Adrenal gland (tissue), 12 donors: ENCODE results near the gene MBNL1. TPM values are rescaled to one million over a fixed set of nuclear protein-coding genes. Genes with fewer than 3 reads are reported as not detected.
A peak's percentile ranks its signal among the peaks of the same experiment; 100 is the strongest.

Experiments
- DNase-seq, 7 donors: peaks; one replicate each; pipeline ENCODE4 v3.0.0-alpha.2; 2019 to 2020
- H3K27ac ChIP-seq, 5 donors: fragments of 200-600 bp; sonication (generic) in 4 of 5; 1 replicate in 3 of 5; 2 replicates in 2 of 5; pipeline versions ENCODE4 v1.5.1 to v1.8.0; 2016 to 2020; ENCODE audit warnings: mild to moderate bottlenecking in 1 of 5
- H3K27me3 ChIP-seq: fragments of 200-600 bp; 2 replicates; pipeline ENCODE4 v1.8.0; 2021
- H3K36me3 ChIP-seq, 2 donors: fragments of 200-600 bp; replicated peaks in 1 of 2; 1 replicate in 1 of 2; 2 replicates in 1 of 2; pipeline versions ENCODE4 v1.5.1 to v1.8.0; 2018 to 2022
- H3K4me1 ChIP-seq, 2 donors: fragments of 200-600 bp; replicated peaks in 1 of 2; 1 replicate in 1 of 2; 2 replicates in 1 of 2; pipeline versions ENCODE4 v1.5.1 to v1.8.0; 2018 to 2021
- H3K4me3 ChIP-seq, 4 donors: fragments of 200-600 bp; sonication (generic) in 3 of 4; one replicate each; pipeline ENCODE4 v1.5.1; 2016 to 2018
- H3K9me3 ChIP-seq, 3 donors: fragments of 200-600 bp; sonication (generic) in 1 of 3; replicated peaks in 1 of 3; 1 replicate in 2 of 3; 2 replicates in 1 of 3; pipeline versions ENCODE4 v1.5.1 to v1.8.0; 2016 to 2021
- POLR2A ChIP-seq, 2 donors: fragments of 450-650 bp; IDR thresholded peaks; one replicate each; pipeline ENCODE4 v1.6.1; 2017; ENCODE audit warnings: antibody characterized with exemption in 2 of 2, mild to moderate bottlenecking in 2 of 2, moderate library complexity in 1 of 2
- WGBS, 4 donors: extraction: QIAGEN DNeasy Blood & Tissue Kit in 2 of 4; methylation state at CpG; one replicate each; pipeline versions ENCODE4 v1.1.5 to v1.1.7; 2013 to 2017; 5-methylcytosine and 5-hydroxymethylcytosine counted together
- intact Hi-C, 2 donors: fragments of 100-400 bp; cut with DNase I; formaldehyde crosslinking; loops; one replicate each; pipeline versions ENCODE4 v1.14.1 to v1.15.0; 2022 to 2023
- polyA plus RNA-seq, 3 donors: library from polyadenylated mRNA; stranded (reverse); fragments of 200-250 nt in 2 of 3; fragments of 350-450 nt in 1 of 3; fragmentation: Illumina TruSeq in 1 of 3; extraction: RNeasy Lipid Tissue Mini Kit (QIAGEN cat#74804) in 1 of 3; gene quantifications; one replicate each; pipeline ENCODE4 v1.2.3, GENCODE V29; 2013 to 2014
- total RNA-seq, 9 donors: library from RNA; depleted of rRNA in 4 of 9; stranded (reverse); fragments of >200 nt in 4 of 9; fragments of 120-200 nt in 1 of 9; fragmentation: NEBNext Ultra II Directional in 1 of 9; extraction: Animal tissue kit (Norgen Biotek cat#: 25700) in 1 of 9; gene quantifications; one replicate each; pipeline versions ENCODE4 v1.1.0 to v1.2.4, GENCODE V29; 2013 to 2023
- TF ChIP-seq, protein P1 (sequence below), 6 experiments: fragments of 450-650 bp in 4 of 6; fragments of 200-600 bp in 2 of 6; sonication (generic) in 1 of 6; IDR thresholded peaks; 1 replicate in 5 of 6; 2 replicates in 1 of 6; pipeline versions ENCODE4 v1.5.1 to v1.8.0; 2016 to 2021; ENCODE audit warnings: antibody characterized with exemption in 6 of 6, mild to moderate bottlenecking in 2 of 6, moderate library complexity in 1 of 6
- donor health status: healthy with polysubstance abuse.
- donor health status: Bipolar disorder and iron deficiency.
- donor health status: DM: yes; HTN: yes; CAD: no.
- donor health status: DM: no; HTN: no; CAD: no.
- donor health status: DM: no; HTN: no; CAD: no.
- donor health status: DM: yes; HTN: yes; CAD: no.

The MBNL1 gene
- total and polyA plus RNA-seq, 12 donors, result 30.6 to 252 (median 122) TPM

DNA sequence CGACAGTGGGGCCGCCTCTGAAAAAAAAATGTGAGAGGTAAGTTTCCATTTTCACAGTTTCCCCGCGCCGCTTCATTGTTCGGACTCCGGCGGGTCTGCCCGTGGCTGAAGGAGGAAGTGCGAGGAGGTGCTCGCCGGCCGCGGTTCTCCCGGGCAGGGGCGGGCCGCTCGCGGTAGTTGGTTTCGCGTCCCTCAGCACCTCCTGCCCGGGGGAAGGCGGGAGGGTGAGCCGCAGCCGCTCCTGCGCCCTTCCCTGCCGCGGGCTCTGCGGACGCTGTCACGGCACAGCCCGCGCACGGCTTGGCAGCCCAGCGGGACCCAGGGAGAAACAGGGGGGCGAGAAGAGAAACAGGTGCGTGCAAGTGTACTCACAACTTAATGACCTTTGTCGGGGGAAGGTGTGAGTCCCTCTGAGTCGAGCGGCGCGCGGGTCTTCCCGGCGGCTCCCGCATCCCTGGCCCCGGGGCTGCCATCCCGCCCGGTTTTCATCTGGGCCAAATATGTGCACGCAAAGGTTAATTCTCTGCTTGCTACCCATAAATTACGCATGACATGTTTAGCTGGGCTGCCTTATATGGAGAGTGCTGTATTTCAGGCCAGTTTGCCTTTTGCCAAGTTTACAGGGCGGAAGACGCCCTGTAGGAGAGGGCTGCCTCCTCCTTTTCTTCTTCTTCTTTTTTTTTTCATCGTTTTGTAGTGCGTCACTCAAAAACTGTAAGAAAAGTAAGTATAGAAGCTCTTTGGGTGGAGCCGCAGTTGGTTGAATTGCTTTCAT is 514 bp downstream of the MBNL1 start:
- DNase-seq, result peak; percentile 68 to 81 (median 74)
- TF ChIP-seq, protein P1, sequence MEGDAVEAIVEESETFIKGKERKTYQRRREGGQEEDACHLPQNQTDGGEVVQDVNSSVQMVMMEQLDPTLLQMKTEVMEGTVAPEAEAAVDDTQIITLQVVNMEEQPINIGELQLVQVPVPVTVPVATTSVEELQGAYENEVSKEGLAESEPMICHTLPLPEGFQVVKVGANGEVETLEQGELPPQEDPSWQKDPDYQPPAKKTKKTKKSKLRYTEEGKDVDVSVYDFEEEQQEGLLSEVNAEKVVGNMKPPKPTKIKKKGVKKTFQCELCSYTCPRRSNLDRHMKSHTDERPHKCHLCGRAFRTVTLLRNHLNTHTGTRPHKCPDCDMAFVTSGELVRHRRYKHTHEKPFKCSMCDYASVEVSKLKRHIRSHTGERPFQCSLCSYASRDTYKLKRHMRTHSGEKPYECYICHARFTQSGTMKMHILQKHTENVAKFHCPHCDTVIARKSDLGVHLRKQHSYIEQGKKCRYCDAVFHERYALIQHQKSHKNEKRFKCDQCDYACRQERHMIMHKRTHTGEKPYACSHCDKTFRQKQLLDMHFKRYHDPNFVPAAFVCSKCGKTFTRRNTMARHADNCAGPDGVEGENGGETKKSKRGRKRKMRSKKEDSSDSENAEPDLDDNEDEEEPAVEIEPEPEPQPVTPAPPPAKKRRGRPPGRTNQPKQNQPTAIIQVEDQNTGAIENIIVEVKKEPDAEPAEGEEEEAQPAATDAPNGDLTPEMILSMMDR (IDR thresholded peaks at IDR 0.05), result peak in 1 of 6 experiments; percentile 21
- TF ChIP-seq POLR2A (IDR thresholded peaks at IDR 0.05), result peak; percentile 42 to 78
- Histone ChIP-seq H3K4me1 (peaks cover 12 to 57% of the 10 kb centered on the region in 2 donors), H3K36me3 (no peaks in the 10 kb centered on the region), H3K9me3 (no peaks in the 10 kb centered on the region), H3K4me3 (peak overlapping the region; percentile 71 to 93 (median 86)), H3K27ac (peak overlapping the region; percentile 81 to 98 (median 96)), H3K27me3 (no peaks in the 10 kb centered on the region)
- intact Hi-C loops, result no loop called here
- 0 to 2% (median 1%) methylated on average over 7 to 56 of the region's 56 CpGs for WGBS, 4 donors

DNA sequence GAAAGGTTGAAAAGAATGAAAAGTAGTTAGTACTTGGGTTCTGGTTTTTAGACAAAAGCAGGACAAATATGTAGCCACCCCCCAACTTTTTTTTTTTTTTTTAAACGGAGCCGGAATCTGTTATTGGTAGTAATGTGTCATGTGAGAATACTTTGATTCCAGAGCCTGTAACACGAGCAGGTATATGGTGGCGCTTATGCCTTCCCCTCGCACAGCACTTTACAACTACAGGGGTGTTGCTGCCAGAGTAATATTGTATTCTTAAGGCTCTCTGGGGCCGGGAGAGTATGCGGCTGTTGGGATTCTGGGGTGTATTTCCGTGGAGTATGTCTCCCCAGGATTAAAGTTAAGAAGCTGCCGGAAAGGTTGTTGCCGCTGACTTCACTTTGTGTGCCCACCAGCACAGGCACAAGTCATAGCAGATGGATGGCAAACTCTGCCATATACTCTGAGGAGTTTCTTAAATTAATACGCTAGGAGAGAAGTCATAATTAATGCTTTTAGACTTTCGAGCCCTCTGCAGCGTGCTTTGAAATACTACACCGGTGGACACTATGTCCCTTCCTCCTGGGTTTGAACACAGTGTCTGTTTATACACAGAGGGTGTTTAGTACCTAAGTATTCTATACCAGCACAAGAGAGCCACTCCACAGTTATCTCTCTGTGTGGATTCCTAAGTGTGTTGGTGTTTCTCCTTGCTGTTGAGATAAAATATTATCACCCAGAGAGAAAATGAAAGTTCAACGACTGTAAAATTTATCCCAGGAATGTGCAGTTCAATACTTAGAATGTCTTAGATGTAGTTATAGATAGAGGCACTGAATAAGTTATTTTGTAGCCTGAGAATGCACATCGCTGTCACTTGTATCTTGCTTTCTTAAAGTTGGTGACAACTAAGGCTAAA is 1.4 kb downstream of the MBNL1 start:
- H3K36me3 ChIP-seq, result no peaks in the 10 kb centered on the region
- 0 to 1% (median 0%) methylated on average over 16 of the region's 16 CpGs for WGBS, 4 donors
- H3K4me1 ChIP-seq, result peaks cover 13 to 66% of the 10 kb centered on the region in 2 donors
- peak in 1 of 2 donors; percentile 26 for TF ChIP-seq POLR2A (IDR thresholded peaks at IDR 0.05)
- TF ChIP-seq, protein P1 (IDR thresholded peaks at IDR 0.05), result no peak
- H3K4me3 ChIP-seq, result peak overlapping the region; percentile 71 to 93 (median 86)
- H3K27me3 ChIP-seq, result no peaks in the 10 kb centered on the region
- no peaks in the 10 kb centered on the region for H3K9me3 ChIP-seq
- H3K27ac ChIP-seq, result peak overlapping the region; percentile 81 to 98 (median 96)
- DNase-seq, result peak in 6 of 7 donors; percentile 34 to 69 (median 40)
- intact Hi-C loops, result no loop called here

DNA sequence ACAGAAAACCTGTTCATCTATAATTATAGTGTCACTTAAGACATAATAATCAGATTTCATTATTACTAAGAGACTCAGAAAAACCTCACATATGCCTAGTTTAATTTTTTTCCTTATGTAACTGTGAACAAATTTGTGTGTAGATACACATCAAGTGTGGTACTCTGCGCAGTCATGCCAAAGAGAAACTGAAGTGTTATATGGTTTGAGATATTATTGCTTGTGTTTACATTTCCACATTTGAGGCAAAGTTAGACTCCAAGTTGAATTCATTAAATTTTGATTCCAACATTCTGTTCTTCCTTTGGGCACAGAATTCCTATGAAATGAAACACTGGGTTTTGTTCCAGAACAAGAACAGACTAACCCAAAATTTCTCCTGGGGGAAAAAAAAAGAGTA is 2.2 kb downstream of the MBNL1 start:
- Histone ChIP-seq H3K27ac (peak overlapping the region in 2 of 5 donors; percentile 98), H3K4me1 (peaks cover 13 to 74% of the 10 kb centered on the region in 2 donors), H3K36me3 (no peaks in the 10 kb centered on the region), H3K4me3 (peak overlapping the region in 1 of 4 donors; percentile 71), H3K27me3 (no peaks in the 10 kb centered on the region), H3K9me3 (no peaks in the 10 kb centered on the region)
- WGBS, 4 donors, result 69 to 85% (median 74%) methylated on average over 1 of the region's 1 CpG
- intact Hi-C loops, result no loop called here
- no peak for DNase-seq
- TF ChIP-seq POLR2A (IDR thresholded peaks at IDR 0.05), result no peak
- TF ChIP-seq, protein P1 (IDR thresholded peaks at IDR 0.05), result no peak
